HEK293T (cell line): ENCODE results near the gene UGDH.

Experiments
- ARNT ChIP-seq: fragments of 450-650 bp; IDR thresholded peaks from 2 replicates; pipeline ENCODE4 v1.6.1; 2017; ENCODE audit warnings: mild to moderate bottlenecking
- BHLHE40 ChIP-seq: fragments of 450-650 bp; IDR thresholded peaks from 2 replicates; pipeline ENCODE4 v1.6.1; 2016; ENCODE audit warnings: mild to moderate bottlenecking, moderate library complexity, borderline replicate concordance
- FOXM1 ChIP-seq: fragments of 450-650 bp; IDR thresholded peaks from 2 replicates; pipeline ENCODE4 v1.6.1; 2017; ENCODE audit warnings: mild to moderate bottlenecking, borderline replicate concordance
- HDGF ChIP-seq: fragments of 450-650 bp; IDR thresholded peaks from 2 replicates; pipeline ENCODE4 v1.6.1; 2017; ENCODE audit warnings: antibody characterized with exemption, borderline replicate concordance
- NFRKB ChIP-seq: fragments of 450-650 bp; IDR thresholded peaks from 2 replicates; pipeline ENCODE4 v1.6.1; 2016; ENCODE audit warnings: mild to moderate bottlenecking, moderate library complexity
- SUZ12 ChIP-seq: fragments of 450-650 bp; IDR thresholded peaks from 2 replicates; pipeline ENCODE4 v1.6.1; 2016; ENCODE audit warnings: mild to moderate bottlenecking
- TARDBP ChIP-seq: fragments of 450-650 bp; IDR thresholded peaks from 2 replicates; pipeline ENCODE4 v1.6.1; 2016

DNA sequence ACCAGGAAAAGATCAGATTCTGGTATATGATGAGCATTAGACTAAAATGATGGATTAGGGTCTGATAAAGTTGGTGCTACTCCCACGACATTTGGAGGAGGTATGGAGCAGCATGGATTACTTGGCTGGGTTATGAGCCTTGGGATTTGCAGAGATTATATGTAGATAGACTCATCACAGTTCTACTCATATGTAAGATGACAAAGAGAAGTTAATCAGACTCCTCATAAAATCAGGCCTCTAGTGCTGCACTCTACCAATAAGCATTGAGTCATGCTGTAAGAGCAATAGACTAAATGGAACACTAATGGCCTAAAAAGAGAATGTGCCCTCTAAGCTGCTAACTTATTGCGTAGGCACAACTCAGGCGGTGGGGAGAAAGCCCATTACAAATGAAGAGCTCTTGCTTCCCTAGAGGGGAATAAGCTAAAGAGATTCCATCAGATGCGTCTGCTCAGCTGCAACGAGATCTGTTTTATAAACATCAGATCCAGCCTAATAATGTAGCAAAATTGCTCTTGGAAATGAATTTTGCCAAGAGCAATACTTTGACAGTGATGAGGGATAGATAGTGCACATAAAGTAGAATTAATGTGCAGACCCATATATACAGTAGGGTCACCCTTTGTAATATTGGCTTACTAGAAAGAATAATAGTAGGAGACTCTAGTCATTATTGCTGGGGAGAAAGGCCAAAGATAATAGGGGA lies 50.9 kb downstream of the UGDH start:
- TF ChIP-seq TARDBP (no peak), SUZ12 (no peak), BHLHE40 (no peak), FOXM1 (no peak), HDGF (no peak), NFRKB (no peak), ARNT (no peak)
